Measurements from ENCODE around the gene RLN3. TPM values are rescaled to one million over a fixed set of nuclear protein-coding genes. Genes with fewer than 3 reads are reported as not detected.

Gene RLN3
- total and polyA plus RNA-seq, 2 of the 8 experiments (the other 6 are each of a cell fraction or from before 2014, with no cell fraction given), result not detected

DNA sequence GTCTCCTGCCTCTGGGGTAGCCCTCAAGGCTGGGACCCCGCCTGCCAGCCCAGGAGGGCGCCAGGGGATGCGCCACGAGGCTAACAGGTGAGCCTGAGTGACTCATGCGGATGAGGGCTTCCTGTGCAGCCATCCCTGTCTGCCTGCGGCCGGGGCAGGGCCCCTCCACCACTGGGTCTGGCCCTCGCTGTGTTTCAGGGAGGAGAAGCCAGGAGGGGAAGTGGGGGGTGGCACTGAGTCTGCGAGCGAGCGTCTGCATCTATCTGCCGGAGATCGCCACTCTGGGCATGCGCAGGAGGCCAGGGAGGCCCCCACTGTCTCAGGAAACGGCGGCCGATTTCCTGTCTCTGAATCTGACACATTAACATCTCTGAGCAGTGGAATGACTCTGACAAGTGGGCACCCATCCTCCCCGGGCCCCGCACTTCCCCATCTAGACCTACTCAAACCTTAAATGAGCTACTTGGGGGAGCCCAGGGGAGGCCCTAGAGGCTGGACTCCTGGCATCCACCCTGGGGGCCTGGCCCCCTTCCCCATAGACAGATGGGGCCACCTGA is 41.5 kb upstream of the RLN3 start (continued):
- peak; percentile 34; the same call in 1 of the 2 replicates for TF ChIP-seq POLR2AphosphoS5 (IDR thresholded peaks at IDR 0.05; ENCODE audit: low read depth, low read length)
